OCI-LY3 (cell line): ENCODE measurements around the gene ZBTB11.
A peak's percentile ranks its signal among the peaks of the same experiment; 100 is the strongest.

ENCODE experiments used
- H2AFZ ChIP-seq: fragments of 200-600, 300-600 bp; shearing (Covaris generic); 2 replicates; pipeline ENCODE4 v1.6.0; 2014; ENCODE audit warnings: antibody characterized with exemption, low read depth, low read length
- H3K27ac ChIP-seq: fragments of 200-600, 300-600 bp; sonication (generic); 2 replicates; pipeline ENCODE4 v1.5.1; 2014; ENCODE audit warnings: mild to moderate bottlenecking, low read length, moderate library complexity, mixed read lengths
- H3K27me3 ChIP-seq: fragments of 200-600, 300-600 bp; sonication (generic); 2 replicates; pipeline ENCODE4 v1.6.1; 2014; ENCODE audit warnings: low read depth, low read length, mixed read lengths
- H3K36me3 ChIP-seq: fragments of 200-600, 300-600 bp; sonication (generic); replicated peaks from 2 replicates; pipeline ENCODE3; 2014; ENCODE audit warnings: low read depth, low read length, mixed read lengths
- H3K4me1 ChIP-seq: fragments of 300-600, 200-600 bp; sonication (generic); 2 replicates; pipeline ENCODE4 v1.6.1; 2014; ENCODE audit warnings: low read length, mixed read lengths
- H3K4me2 ChIP-seq: fragments of 200-600, 300-600 bp; sonication (generic); 2 replicates; pipeline ENCODE4 v1.6.1; 2014; ENCODE audit warnings: low read length, mixed read lengths
- H3K4me3 ChIP-seq: fragments of 300-600, 200-600 bp; sonication (generic); 2 replicates; pipeline ENCODE4 v1.5.1; 2014; ENCODE audit warnings: antibody characterized with exemption, mild to moderate bottlenecking, low read length, moderate library complexity
- H3K79me2 ChIP-seq: fragments of 300-600, 200-600 bp; shearing (Covaris generic); 2 replicates; pipeline ENCODE4 v1.6.1; 2014; ENCODE audit warnings: mild to moderate bottlenecking, low read length, mixed read lengths
- H3K9ac ChIP-seq: fragments of 300-600, 200-600 bp; shearing (Covaris generic); 2 replicates; pipeline ENCODE4 v1.6.0; 2014; ENCODE audit warnings: mild to moderate bottlenecking, low read length, moderate library complexity
- H3K9me3 ChIP-seq: fragments of 200-600, 300-600 bp; shearing (Covaris generic); 2 replicates; pipeline ENCODE4 v1.6.1; 2014; ENCODE audit warnings: low read length, mixed read lengths; ENCODE audit not compliant: insufficient read depth
- H4K20me1 ChIP-seq: fragments of 200-600, 300-600 bp; sonication (generic); 2 replicates; pipeline ENCODE4 v1.6.1; 2016; ENCODE audit warnings: low read length, mixed read lengths; ENCODE audit not compliant: insufficient read depth
- CTCF ChIP-seq: fragments of 200-600, 300-600 bp; sonication (generic); IDR thresholded peaks from 2 replicates; pipeline ENCODE4 v1.5.1; 2014; ENCODE audit warnings: antibody characterized with exemption, low read length, low read depth
- EZH2phosphoT487 ChIP-seq: fragments of 200-600 bp; shearing (Covaris generic); IDR thresholded peaks from 2 replicates; pipeline ENCODE4 v1.6.1; 2018; ENCODE audit warnings: antibody characterized with exemption, mixed run types, low read depth

Gene ZBTB11

DNA sequence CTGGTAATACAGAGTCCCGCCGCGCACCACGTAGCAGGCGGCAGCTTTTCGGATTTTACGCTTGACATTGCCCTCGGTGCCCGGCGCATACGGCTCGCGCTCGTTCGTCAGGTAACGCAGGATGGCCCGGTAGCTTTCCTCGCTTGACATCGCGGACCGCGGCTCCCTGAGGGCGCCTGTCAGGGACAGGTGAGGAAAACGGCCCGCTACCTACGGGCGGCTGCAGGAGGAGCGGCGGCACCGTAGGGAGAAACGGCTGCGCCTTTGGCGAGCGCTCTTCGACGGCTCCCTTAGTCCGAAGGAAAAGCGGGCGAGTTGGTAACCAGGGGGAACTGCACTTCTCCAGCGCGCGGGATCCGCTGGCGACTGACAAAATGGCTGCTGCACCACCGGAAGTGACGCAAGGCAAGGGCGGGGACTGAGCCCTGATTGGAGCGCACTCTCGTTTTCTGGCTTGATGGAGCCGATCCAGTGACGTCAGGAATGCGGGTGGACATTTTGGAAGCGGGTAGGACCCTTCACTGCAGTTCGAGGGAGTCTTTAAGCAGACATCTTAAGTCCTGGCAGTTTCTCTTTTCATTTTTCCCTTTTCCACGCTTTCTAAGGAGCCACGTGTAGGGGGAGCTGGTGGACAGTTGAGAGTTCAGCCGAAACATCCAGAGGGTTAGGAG lies at the start of gene ZBTB11:
ZBTB11 (minus strand) TSS at position 368 of the 671 bp plus-strand sequence; CDS start at position 150, 218 bp downstream.
- peak within 1 kb of the TSS; percentile 72 for H2AFZ ChIP-seq
- peak within 1 kb of the TSS; percentile 96 for H3K9ac ChIP-seq
- peak within 1 kb of the TSS; percentile 85 for H3K27ac ChIP-seq
- no peaks in the 10 kb centered on the region for H3K9me3 ChIP-seq
- H3K79me2 ChIP-seq: peaks cover 68% of the 10 kb centered on the region
- H3K36me3 ChIP-seq: peaks cover 20% of the 10 kb centered on the region
- H3K4me2 ChIP-seq: peak within 1 kb of the TSS; percentile 86
- peak within 1 kb of the TSS; percentile 87 for H3K4me3 ChIP-seq
- H4K20me1 ChIP-seq: peaks cover 31% of the 10 kb centered on the region
- no peaks in the 10 kb centered on the region for H3K27me3 ChIP-seq
- no peak for TF ChIP-seq EZH2phosphoT487
- TF ChIP-seq CTCF: peak; percentile 18; the same call in 1 of the 2 replicates
- peaks cover 27% of the 10 kb centered on the region for H3K4me1 ChIP-seq

DNA sequence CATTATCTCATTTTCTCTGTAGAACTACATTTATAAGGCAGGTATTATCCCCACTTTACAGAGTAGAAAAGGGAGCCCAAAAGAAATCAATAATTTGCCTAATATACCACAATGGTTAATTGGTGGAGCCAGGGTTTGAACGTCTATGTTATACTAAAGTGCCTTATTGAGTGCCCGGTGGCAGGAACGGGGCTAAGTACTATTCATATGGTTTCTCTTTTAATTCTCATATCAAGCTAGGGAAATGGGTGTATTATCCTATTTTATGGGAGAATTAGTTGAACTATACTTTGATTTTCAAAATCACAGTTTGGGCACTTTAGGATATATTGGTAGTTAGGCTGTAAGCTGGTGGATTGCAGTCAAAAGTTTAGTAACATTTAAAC lies 49.0 kb upstream of the ZBTB11 start:
- peak overlapping the region; percentile 81 for H3K9ac ChIP-seq
- H4K20me1 ChIP-seq: no peaks in the 10 kb centered on the region
- peaks cover 25% of the 10 kb centered on the region for H3K4me1 ChIP-seq
- H3K27me3 ChIP-seq: no peaks in the 10 kb centered on the region
- H3K27ac ChIP-seq: no peak overlapping the region
- peaks cover 13% of the 10 kb centered on the region for H3K79me2 ChIP-seq
- no peaks in the 10 kb centered on the region for H3K9me3 ChIP-seq
- H3K36me3 ChIP-seq: peaks cover 2% of the 10 kb centered on the region
- H3K4me2 ChIP-seq: peak overlapping the region; percentile 81
- peak overlapping the region; percentile 72; the same call in 1 of the 2 replicates for H2AFZ ChIP-seq
- H3K4me3 ChIP-seq: peak overlapping the region; percentile 89
- no peak for TF ChIP-seq EZH2phosphoT487
- no peak for TF ChIP-seq CTCF

DNA sequence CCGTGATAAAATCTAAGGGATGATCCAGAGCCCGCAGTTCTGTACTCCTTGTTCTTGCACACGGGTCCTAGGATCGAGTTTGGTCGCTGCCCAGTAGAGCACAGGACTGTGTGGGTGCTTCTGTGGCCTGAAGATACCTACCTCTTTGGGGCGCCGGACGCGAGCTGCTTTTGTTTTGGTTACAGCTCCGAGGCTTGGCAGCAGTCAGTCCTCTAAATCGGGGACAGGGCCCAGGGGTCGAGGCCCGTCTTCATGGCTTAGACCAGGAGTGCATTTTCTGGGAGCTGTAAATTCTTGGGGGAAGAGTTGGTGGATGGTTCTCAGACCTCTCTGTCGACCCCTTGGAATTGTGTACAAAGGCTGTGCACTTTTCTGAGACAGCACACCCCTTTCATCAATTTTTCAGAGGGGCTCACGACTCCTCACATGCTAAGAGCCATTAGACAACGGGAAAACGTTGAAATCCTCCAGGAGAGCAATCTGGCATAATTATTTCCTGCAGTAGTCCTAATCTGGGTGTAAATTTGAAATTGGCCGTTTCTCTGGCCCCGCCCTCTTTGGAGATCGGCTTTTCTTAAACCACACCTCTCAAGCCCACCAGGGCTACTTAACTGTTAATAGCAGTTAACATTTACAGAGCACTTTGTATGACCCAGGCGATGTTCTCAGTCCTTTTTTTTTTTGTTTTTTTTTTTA lies 48.4 kb upstream of the ZBTB11 start:
- Histone ChIP-seq H3K4me3 (peak overlapping the region; percentile 89), H3K27me3 (no peaks in the 10 kb centered on the region), H3K79me2 (peaks cover 13% of the 10 kb centered on the region), H3K27ac (peak overlapping the region; percentile 85), H4K20me1 (no peaks in the 10 kb centered on the region), H2AFZ (peak overlapping the region; percentile 72), H3K9me3 (no peaks in the 10 kb centered on the region), H3K4me1 (peaks cover 31% of the 10 kb centered on the region), H3K36me3 (peaks cover 2% of the 10 kb centered on the region), H3K9ac (peak overlapping the region; percentile 81), H3K4me2 (peak overlapping the region; percentile 81)
- TF ChIP-seq EZH2phosphoT487: no peak
- no peak for TF ChIP-seq CTCF
